Measurements from ENCODE around the gene DCX.

DCX gene

DNA sequence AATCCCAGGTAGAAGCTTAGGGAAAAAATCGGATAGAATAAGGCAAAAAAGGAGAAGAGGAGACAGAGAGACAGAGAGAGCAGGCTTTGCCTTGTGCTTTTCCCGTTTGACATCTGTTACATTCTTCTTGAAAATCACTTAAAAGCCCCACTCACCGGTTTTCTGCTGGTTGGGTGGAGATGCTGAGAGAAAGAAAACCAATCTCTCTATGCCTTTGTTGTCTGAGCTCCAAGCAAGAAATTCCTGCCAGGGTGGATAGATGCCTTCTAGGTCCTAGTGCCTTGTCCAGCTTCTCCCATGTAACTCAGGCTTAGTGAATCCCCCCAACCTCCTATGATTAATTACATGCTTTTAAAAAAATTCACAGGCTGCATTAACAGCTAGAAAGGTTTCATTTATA lies at the start of gene DCX:
TSS of gene DCX (minus strand) at position 210 of the 400 bp plus-strand sequence. CDS start 1,794 bp downstream, outside the sequence.
- no peak for DNase-seq

DNA sequence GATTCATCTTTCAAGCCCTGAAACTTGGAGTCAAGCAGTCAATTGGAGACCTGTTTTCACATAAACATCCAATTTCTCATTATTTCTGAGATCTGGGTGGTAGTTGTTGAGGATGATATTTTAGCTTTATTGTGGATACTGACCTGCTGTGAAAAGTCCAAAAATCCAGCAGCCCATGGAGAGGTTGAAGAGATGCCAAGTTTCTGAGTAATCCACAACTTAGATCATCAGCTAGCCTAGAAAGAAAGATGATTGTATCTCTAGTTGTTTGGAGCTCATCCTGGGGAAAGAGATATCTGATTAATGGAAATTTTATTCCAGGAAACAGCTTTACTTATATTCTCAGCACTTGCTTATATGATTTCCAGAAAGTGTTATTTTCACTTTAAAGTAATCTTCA lies 48.6 kb upstream of the DCX start:
- DNase-seq: no peak

GRCh38 chrX:111447298-111447697 lies 35.3 kb upstream of the DCX start:
- no peak for DNase-seq

DNA sequence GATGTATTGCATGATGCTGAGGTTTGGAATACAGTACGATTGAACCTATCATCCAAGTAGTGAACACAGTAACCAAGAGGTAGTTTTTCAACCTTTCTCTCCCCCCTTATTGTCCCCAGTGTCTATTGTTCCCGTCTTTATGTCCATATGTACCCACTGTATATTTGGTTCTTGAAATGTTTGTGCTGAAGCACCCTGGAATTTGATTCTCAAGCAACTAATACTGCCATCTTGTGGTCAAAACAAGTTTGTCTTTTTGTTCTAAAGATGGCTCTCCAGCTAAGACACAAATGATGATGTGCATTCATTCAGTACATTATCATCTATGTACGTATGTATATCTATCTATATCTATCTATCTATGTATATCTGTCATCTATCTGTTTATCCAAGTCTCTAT lies 33.5 kb upstream of the DCX start:
- DNase-seq: no peak

- DNase-seq: no peak
These were observed 32.9 kb upstream of the DCX start for GRCh38 chrX:111444881-111445280.

DNA sequence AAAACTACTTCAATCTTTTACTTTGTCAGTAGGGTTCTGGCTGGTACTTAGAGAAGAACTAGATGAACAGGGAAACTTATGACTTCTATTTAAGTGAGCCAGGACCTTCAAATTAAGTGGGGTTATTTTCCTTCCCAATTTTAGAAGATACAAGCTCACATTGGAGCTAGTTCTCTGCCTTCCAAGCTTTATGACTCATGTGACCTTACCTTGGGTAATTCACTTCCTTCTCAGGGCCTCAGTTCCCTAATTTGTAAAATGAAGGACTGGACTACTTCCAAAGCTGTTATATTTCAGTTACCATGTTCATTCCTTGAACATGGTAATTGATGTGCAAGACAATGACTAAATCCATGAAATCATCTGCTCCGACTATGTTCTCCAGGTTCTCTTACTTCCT lies 32.0 kb upstream of the DCX start:
- DNase-seq: no peak

- DNase-seq: no peak
These were observed 30.8 kb upstream of the DCX start for GRCh38 chrX:111442791-111443190.

GRCh38 chrX:111435469-111435868 lies 23.5 kb upstream of the DCX start:
- no peak for DNase-seq

GRCh38 chrX:111431001-111431400 lies 19.0 kb upstream of the DCX start:
- no peak for DNase-seq

GRCh38 chrX:111411557-111411956 lies 435 bp downstream of the DCX start:
- no peak for DNase-seq

DNA sequence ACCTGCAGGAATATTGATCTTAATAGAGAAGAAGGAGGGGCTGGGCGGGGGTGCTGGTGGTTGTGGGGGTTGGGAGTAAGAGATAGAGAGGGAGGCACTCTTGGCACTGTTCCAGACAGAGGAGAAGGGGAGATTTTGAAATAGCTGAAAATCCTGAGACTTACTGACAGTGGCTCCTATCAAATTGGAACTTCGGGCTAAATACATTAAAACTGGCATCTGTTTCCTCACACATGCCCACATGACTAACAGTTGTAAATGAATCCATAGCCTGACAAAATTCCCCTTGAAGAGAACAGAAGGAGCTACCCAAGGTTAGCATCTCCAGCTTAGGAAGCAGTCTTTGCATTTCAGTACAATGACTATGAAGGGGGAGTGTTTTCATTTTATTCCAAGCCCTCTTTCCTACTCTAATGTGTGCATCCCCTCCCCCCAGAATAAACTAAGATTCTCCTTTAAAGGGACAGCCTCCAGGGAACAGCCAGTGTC lies 1.4 kb downstream of the DCX start:
- no peak for DNase-seq

GRCh38 chrX:111409326-111409725 lies 2.7 kb downstream of the DCX start:
- no peak for DNase-seq

DNA sequence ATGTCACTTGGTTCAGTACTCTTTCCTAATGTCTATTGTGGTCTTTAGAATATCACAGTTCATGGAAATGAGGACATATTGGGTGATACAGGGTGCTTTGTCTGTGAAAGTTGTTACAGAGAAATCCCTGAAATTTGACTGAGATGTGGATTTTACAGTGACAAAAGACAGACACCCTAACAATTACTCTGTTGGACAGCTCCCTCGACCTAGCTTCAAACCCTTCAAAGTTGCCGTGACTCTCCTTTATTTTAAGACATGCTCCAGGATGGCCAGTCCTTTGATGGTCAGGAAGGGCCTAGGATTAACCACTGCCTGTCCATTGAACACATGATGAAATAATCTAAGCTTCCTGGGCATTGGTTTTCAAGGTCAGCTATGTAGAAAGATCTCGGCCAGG lies 4.0 kb downstream of the DCX start:
- DNase-seq: no peak

DNA sequence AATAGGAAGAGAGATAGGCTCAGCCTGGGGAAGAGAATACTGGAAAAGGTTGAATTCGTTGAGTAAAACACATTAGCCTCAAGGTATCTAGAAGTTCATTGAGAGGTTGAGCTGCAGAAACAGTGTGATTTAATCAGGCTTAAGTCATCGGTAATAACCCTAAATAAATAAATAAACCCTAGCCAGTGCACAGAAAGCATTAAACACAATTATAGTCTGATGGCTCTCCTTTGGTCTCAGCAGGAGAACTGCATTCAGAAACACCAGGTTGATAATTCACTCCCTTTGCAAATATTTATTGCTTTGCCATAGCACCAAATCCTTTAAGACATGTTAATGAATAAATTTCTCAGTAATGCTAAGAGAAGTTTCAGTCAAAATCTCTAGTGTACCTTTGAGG lies 9.6 kb downstream of the DCX start:
- DNase-seq: no peak

GRCh38 chrX:111395149-111395548 lies 16.8 kb downstream of the DCX start:
- no peak for DNase-seq

GRCh38 chrX:111394569-111394968 lies 17.4 kb downstream of the DCX start:
- no peak for DNase-seq

- DNase-seq: no peak
These were observed 24.4 kb downstream of the DCX start for GRCh38 chrX:111387470-111388070.

GRCh38 chrX:111386615-111387233 lies 25.3 kb downstream of the DCX start:
- DNase-seq: no peak

DNA sequence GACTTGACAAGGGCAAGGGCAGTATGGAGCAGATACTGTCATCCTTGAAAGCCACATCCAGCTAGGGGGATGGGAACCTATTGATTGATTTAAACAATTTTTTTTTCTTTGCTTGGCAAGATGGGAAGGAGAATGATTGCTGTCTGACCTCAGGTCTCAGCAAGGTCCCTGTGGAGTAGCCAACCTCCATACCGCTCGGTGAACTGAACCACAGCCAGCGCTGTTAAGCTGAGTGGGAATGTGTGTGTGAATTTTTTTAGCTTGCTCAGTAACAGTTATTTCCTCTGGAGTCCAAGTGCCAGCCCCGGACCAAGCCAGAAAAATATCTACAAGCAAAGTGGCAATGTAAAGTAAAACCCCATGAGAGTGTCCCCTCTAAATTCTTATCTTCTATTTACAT lies 25.9 kb downstream of the DCX start:
- DNase-seq: no peak

DNA sequence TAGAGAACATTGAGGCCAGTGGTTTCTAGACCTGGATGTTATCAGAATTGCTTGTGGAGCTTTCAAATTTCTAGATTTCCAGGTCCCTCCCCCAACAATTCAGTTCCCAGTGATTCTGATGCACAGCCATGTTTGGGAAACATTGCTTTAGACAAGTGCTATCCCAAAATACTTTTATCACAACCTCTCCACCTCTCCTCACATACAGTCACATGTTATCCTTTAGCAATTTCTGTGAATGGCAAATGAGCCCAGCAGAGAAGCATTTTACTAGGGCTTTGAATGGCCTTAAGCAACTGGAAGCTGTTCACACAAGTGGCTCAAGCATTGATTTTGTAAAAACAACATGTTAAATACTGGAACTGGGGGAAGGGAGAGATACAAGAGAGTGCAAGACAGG lies 29.7 kb downstream of the DCX start:
- DNase-seq: no peak

- no peak for DNase-seq
These were observed 35.0 kb downstream of the DCX start for GRCh38 chrX:111376897-111377578.

GRCh38 chrX:111376486-111376885 lies 35.5 kb downstream of the DCX start:
- DNase-seq: no peak

DNA sequence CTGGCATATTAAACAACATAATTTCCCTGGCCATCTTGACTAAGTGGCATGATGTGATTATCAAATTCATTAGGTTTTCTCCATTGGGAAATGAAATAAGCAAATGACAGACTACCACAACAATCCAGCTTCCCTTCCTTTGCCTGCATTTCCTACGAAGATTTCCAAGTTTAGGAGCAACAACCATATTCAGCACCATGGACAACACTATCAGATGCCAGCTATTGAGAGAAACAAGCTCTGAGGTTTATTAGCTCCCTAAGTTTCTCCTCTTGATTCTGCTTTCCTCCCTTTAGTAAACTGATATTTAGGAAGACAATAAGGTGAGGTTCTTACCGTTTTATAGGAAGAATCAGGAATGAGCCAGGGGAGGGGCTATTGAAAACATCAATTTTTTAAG lies 36.2 kb downstream of the DCX start:
- DNase-seq: no peak

- DNase-seq: no peak
These were observed 39.9 kb downstream of the DCX start for GRCh38 chrX:111372086-111372485.
